Upper lobe of left lung (tissue), 4 donors: ENCODE measurements around the gene LCMT1.

Experiments
- POLR2A ChIP-seq, 4 donors: fragments of 450-650 bp; IDR thresholded peaks; one replicate each; pipeline ENCODE4 v1.5.1; 2016 to 2017; ENCODE audit warnings: antibody characterized with exemption in 4 of 4, mild to moderate bottlenecking in 2 of 4
- TF ChIP-seq, protein P1 (sequence below), 6 experiments: fragments of 450-650 bp in 4 of 6; fragments of 200-600 bp in 2 of 6; sonication (generic) in 2 of 6; IDR thresholded peaks; one replicate each; pipeline ENCODE4 v1.5.1; 2016 to 2019; ENCODE audit warnings: antibody characterized with exemption in 6 of 6

DNA sequence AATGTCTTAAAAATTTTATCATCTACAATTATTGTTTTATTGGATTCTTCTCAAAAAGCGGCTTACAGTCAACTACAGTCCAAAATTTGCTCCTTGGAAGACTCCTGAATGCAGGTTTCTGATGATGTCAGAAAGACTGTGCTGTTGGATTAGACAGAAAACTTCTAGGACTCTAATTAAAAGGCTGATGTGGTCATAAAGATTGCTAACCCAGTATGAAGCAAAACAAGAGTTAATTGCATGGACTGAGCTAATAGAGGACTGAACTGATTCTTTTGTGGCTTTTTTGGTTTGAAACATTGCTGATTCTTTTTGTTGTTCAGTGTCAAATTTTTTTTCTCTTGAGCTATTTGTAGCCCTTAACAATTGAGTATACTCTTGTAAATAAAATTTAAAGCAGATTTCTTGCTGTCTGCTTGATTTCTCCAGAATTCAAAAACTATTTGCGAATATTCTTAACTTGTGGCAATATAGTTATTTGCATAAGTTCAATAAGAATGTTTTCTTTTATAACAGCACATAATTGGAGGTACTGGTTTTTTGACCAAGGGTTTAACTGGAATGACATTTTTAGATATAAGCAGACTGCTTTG is 33.1 kb upstream of the LCMT1 start:
- TF ChIP-seq, protein P1, sequence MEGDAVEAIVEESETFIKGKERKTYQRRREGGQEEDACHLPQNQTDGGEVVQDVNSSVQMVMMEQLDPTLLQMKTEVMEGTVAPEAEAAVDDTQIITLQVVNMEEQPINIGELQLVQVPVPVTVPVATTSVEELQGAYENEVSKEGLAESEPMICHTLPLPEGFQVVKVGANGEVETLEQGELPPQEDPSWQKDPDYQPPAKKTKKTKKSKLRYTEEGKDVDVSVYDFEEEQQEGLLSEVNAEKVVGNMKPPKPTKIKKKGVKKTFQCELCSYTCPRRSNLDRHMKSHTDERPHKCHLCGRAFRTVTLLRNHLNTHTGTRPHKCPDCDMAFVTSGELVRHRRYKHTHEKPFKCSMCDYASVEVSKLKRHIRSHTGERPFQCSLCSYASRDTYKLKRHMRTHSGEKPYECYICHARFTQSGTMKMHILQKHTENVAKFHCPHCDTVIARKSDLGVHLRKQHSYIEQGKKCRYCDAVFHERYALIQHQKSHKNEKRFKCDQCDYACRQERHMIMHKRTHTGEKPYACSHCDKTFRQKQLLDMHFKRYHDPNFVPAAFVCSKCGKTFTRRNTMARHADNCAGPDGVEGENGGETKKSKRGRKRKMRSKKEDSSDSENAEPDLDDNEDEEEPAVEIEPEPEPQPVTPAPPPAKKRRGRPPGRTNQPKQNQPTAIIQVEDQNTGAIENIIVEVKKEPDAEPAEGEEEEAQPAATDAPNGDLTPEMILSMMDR (IDR thresholded peaks at IDR 0.05) = no peak
- no peak for TF ChIP-seq POLR2A (IDR thresholded peaks at IDR 0.05)
